ENCODE data around the gene TMEM200B.
"Not testable (repeated sequence)": the region's sequence is repeated elsewhere in the genome, so short reads cannot be mapped to it uniquely, and the experiment has no call there.

Gene TMEM200B

DNA sequence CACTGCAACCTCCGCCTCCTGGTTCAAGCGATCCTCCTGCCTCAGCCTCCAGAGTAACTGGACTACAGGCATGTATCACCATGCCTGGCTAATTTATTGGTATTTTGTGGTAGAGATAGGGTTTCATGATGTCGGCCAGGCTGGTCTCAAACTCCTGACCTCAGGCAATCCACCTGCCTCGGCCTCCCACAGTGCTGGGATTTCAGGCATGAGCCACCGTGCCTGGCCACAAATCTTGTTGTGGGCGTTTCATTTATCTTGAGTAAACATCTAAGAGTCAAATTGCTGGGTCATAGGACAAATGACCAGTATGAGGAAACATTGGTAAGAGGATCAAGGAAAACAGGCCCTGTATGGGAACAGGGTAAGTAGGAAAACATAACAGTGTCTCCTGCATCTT, 17.9 kb downstream of the TMEM200B start:
- no peak for DNase-seq

DNA sequence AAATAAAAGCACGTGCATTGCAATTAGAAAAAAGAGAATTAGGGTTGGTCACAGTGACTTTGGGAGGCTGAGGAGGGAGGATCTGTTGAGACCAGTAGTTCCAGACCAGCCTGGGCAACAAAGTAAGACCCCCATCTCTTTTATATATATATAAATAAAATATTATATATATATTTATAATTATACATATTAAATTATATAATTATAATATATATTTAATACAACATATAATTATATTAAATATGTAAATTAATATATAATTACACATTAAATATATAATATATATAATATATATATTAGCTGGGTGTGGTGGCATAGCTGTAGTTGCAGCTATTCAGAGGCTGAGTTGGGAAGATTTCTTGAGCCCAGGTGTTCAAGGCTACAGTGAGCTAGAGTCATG, 23.2 kb downstream of the TMEM200B start:
- DNase-seq = no peak

DNA sequence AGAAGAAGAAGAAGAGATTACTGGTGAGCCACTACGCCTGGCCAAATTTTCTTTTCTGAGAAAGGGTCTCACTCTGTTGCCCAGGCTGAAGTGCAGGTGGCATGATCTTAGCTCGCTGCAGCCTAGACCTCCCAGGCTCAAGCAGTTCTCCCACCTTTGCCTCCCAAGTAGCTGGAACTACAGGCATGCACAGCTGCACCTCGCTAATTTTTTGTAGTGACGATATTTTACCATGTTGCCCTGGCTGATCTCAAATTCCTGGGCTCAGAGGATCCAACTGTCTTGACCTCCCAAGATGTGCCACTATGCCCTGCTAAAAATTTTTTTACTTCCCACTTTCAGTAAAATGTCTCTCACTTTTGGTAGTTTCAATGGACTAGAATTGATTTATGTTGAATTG, 24.4 kb downstream of the TMEM200B start:
- DNase-seq = no peak

DNA sequence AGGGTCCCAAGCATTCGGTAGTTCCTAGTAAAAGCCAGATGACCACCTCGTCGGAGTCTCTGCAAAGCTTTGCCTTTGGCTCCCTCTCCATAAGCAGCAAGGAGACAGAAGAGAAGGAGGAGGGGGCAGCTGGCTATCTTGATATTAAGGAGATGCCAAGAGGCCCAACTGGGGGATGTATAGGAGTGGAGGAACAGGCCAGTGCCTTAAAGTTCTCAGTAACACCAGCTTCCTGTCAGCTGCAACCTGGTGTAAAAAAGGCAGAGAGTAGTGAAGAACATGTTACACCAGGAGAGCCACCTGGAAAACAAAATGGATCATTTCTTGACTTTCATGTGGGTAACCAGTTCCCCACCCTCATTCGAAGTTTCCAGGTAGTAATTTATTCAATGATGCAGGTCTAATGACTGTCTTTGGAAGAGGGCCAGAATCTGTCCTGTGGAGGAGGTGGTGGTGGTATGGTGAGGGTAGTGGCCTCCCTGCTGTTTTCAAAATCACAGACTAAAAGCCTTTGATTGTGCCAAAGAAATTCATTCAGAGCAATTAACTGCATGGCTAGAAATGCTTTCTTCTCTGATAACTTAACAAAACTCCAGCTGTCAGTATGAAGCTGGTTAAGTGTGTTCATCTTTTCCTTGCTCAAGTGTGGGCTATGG, 27.3 kb downstream of the TMEM200B start:
- no peak for DNase-seq

DNA sequence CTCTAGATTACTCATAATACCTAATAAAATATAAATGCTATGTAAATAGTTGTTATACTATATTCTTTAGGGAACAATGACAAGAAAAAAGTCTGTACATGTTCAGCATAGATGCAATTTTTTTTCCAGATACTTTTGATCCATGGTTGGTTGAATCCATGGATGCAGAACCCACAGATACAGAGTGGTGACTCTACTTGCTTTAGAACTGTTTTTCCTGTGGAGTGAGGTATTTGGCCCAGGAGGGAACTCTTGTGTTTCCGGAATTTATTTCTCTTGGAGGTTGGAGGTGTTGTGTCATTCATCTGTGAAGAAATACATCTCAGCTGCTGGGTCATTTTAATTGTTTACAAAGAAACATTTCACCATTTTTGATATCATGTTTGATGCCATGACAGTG, 28.7 kb downstream of the TMEM200B start:
- DNase-seq = no peak

DNA sequence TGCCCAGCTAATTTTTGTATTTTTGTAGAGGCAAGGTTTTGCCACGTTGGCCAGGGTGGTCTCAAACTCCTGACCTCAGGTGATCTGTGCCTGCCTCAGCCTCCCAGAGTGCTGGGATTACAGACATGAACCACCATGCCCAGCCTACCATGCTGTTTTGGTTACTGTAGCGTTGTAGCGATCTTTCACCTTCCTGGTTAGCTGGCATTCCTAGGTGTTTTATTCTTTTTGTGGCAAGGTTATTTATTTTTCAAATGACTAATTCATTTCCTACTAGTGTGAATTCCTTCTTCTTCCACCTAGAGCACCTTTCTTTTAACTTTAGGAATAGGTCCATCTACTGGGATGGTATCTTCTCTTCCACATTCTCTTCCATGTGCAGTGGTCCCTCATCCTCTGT, 29.3 kb downstream of the TMEM200B start:
- no peak for DNase-seq

DNA sequence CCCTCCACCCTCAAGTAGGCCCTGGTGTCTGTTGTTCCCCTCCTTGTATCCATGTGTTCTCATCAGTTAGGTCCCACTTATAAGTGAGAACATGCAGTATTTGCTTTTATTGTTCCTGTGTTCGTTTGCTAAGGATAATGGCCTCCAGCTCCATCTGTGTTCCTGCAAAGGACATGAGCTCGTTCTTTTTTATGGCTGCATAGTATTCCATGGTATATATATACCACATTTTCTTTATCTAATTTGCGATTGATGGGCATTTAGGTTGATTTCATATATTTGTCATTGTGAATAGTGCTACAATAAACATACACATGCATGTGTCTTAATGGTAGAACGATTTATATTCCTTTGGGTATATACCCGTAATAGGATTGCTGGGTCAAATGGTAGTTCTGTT, 31.0 kb downstream of the TMEM200B start:
- DNase-seq = not testable (repeated sequence)

DNA sequence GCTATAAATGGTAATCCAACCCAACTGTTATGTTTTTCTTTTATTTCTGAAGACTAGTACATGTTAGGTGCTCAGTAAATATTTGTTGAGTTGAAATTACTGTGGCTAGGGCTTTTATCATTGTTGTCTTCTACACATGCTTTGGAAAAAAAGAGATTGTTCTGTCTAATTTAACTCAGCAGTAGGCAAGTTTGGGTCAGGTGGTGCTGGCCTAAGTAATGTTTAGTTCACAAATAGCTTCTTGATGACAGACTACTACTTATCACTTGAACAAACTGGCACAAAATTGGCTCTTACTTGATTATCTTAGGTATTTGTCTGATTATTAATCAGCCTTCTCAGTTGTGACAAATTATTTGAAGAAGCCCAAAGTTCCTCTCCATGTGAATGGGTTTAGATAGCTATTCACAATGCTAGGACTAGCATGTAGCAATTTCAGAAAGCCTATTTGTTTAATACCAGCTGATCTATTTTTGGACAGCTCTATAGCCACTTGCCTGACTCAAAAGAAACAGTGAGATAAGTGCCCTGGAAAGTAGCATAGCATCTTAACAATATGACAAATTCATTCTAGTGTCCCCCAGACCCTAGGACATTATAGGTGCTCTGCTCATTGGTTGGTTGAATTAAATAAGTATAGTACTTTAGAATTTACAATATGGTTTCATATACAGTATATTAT, 32.6 kb downstream of the TMEM200B start:
- no peak for DNase-seq

DNA sequence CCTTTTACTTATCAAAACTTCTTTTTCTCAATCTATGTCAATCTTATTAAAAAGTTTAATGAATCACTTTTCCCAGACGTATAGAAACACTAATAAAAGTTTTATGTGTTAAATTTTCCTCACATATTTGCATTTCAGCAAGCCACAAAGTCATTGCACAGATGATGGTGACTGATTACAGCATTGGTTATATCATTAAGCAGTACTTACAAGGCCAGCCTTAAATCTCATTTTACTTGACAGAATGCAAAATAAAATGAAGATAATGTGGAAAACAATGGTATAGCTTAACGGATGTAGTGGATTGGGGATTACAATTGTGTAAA, 39.5 kb downstream of the TMEM200B start:
- no peak for DNase-seq

DNA sequence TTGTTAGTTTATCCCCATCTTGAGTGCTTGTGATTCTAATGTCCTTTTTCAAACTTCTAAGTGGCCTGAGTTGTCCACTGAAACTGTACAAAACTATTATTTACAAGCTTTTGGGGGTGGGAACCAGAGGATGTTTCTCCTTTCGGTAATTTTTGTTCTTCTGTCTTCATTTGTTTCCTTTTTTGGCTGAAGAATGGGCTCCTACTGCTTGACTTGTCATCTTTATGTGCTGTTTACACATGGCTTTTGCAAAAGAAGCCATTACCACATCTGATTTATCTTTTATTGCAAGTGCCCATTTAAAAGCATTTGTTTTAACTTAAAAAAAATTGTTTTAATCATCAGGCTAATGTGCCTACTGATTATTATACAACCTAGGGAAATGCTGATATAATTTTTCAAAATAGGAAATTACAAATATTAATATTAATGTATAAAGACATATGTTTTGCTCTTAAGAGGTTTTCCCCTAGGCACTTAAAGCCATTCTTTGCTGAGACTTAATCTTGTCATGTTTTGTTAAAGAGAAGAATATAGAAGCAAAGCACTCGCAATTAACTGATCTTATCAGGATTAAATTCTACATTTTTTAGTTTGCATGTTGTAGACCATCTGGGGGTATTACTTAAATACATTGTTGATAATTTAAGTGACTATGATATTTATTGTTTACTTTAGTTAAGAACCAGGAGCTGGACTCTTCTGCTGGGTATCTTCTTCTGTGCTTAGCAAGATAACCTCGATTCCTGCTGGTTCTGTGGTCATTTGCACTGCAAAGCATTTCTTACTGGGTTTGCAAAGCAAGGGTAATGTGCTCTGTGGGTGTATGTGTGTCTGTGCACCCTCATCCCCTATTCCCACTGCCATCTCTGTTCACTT, 40.1 kb downstream of the TMEM200B start:
- no peak for DNase-seq

DNA sequence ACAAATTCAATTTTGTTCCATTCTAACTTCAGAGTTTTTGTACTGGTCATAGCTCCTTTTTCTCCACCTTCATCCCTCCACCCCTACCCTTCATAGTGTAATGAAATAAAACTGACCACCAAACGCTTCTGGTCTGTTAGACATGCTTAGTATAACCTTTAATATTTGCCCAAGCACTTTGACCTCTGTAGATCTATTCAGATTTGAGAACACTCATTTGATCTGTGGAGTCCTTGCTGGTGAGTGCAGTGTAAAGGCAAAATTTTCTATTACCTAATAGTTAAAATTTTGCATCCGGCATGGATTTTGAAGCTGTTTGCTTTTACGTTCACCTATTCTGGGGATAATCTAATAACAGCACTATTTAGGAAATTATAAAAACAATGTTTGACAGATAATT, 41.2 kb downstream of the TMEM200B start:
- no peak for DNase-seq

DNA sequence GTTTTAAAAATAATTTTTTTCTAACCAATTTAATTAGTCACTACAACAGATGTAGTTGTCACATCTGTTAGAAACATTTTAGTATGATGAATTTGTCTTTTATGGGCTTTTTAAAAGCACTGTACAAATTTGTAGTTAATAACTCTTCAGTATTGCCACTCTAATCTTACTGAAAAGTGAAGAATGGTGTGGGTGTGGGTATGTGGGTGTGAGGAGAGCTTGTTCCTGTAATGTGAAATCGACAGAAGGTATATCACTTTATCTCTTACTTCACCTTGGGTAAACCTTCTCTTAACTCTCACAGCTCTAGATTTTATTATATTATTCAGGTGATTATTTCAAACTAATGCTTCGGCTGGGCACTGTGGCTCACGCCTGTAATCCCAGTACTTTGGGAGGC, 42.5 kb downstream of the TMEM200B start:
- DNase-seq = no peak

DNA sequence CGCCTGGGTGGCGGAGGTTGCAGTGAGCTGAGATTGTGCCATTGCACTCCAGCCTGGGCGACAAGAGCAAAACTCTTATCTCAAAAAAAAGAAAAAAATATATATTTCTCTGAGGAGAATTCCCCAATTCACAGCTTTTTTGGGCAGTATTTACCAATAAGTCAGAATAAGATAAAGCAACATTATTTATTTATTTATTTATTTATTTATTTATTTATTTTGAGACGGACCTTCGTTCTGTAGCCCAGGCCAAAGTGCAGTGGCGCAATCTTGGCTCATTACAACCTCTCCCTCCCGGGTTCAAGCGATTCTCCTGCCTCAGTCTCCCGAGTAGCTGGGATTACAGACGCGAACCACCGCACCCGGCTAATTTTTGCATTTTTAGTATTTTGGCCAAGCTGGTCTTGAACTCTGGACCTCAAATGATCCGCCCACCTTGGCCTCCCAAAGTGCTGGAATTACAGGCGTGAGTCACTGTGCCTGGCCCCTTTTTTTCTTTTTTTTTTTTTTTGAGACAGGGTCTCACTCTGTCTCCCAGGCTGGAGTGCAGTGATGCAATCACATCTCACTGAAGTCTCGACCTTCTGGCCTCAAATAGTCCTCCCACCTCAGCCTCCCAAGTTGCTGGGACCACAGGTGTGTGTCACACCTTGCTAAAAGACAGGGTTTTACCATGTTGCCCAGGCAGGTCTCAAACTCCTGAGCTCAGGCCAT, 43.6 kb downstream of the TMEM200B start:
- not testable (repeated sequence) for DNase-seq

DNA sequence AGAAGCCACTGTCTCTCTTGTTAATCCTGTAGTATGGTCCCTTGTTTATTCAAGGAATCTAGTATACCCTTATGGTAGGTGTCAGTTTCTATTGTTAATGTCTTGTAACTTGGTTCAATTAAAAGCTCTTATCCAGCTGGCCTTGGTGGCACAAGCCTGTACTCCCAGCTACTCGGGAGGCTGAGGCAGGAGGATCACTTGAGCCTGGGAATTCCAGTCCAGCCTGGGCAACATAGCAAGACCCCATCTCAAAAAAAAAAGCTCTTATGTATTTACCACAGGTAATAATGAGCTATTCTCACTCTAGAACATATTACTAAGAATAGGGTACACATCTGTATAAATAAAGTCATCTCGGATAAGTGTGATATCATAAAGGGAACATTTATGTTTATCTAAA, 46.5 kb downstream of the TMEM200B start:
- DNase-seq = no peak

Data from suppressor macrophage treated with lipopolysaccharide for 4 hours (primary cell).